ENCODE measurements around the gene SP2. TPM values are rescaled to one million over a fixed set of nuclear protein-coding genes. Genes with fewer than 3 reads are reported as not detected.

Gene SP2
- total RNA-seq, 2 experiments from 2014 or later: 5.8 to 22.1 TPM

DNA sequence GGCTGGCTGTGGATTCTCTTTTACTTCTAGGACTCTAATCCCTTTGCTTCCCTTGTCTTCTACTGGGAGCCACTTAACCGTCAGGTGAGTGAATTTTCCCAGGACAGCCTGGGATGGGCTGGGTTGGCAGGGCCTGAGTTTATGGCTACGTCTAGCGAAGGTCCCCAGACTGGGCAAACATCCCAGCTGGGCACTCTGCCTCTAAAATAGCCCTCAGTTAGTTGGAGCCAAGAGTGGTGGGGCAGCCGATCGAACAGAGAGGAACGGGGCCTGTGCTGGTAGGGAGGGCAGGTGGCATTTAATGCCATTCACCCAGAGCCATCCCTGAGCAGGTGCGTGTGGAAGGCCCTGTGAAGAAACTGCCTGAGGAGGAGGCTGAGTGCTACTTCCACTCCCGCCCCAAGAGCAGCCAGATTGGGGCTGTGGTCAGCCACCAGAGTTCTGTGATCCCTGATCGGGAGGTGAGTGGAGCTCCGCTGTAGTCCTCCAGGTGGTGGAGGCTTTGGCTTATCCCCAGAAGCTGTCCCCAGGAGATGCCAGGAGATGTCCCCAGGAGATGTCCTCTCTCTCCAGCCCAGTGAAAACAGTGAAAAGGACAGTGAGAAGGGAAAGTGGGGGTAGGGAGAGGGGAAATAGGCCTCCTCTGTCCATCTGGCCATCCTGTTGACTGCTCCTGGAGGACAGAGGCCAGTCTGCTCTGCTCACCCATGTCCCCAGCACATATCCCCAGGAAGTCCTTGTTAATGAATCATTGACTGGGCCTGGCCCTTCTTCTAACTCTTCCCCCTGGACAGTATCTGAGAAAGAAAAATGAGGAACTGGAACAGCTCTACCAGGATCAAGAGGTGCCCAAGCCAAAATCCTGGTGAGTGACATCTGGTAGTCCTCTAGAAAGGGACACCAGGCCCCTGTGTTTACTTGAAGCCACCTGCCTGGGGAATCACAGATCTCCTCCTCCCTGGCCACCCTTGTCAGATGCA is 49.8 kb downstream of the SP2 start:
- H3K9me3 ChIP-seq (ENCODE audit: low read length): no peaks in the 10 kb centered on the region
- no peaks in the 10 kb centered on the region for H4K20me1 ChIP-seq (ENCODE audit: insufficient read depth, low read length)
- no peaks in the 10 kb centered on the region for H3K9me2 ChIP-seq (ENCODE audit: insufficient read depth, low read length)
- intact Hi-C loops (cut with micrococcal nuclease; ENCODE audit: unreplicated experiment): no loop called here
- peaks cover 53% of the 10 kb centered on the region for H3K4me1 ChIP-seq (ENCODE audit: insufficient read depth, low read length, poor library complexity, severe bottlenecking)
- no peak overlapping the region for H2AFZ ChIP-seq (ENCODE audit: low read length)
- CTCF ChIA-PET (ENCODE audit: unreplicated experiment): interaction anchor here (0.9 kb wide), 1 partner anchor 105 kb away, joined by 3 read pairs; the partner anchor contains the start of gene SCRN2
- H3K4me3 ChIP-seq (ENCODE audit: low read depth, low read length, poor library complexity, severe bottlenecking): no peak overlapping the region
- POLR2A ChIA-PET: interaction anchor here (0.6 to 1.5 kb wide), 2 partner anchors 25 to 963 kb away, joined by 3 to 4 read pairs; partner anchors contain the start of gene CDK5RAP3
- peak overlapping the region; percentile 42 for H3K27ac ChIP-seq (ENCODE audit: low read depth, low read length, poor library complexity, severe bottlenecking)
- no TSS peak for BruUV-seq (replicated peaks)
- H3K4me2 ChIP-seq (ENCODE audit: low read length): no peak overlapping the region
- H3K79me2 ChIP-seq (ENCODE audit: insufficient read depth, low read depth, low read length): peaks cover 20% of the 10 kb centered on the region
- H3K36me3 ChIP-seq (ENCODE audit: insufficient read depth, low read length): peaks cover 42% of the 10 kb centered on the region
- no peak for DNase-seq (ENCODE audit: low spot score)
- TF ChIP-seq, protein P1, sequence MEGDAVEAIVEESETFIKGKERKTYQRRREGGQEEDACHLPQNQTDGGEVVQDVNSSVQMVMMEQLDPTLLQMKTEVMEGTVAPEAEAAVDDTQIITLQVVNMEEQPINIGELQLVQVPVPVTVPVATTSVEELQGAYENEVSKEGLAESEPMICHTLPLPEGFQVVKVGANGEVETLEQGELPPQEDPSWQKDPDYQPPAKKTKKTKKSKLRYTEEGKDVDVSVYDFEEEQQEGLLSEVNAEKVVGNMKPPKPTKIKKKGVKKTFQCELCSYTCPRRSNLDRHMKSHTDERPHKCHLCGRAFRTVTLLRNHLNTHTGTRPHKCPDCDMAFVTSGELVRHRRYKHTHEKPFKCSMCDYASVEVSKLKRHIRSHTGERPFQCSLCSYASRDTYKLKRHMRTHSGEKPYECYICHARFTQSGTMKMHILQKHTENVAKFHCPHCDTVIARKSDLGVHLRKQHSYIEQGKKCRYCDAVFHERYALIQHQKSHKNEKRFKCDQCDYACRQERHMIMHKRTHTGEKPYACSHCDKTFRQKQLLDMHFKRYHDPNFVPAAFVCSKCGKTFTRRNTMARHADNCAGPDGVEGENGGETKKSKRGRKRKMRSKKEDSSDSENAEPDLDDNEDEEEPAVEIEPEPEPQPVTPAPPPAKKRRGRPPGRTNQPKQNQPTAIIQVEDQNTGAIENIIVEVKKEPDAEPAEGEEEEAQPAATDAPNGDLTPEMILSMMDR (conservative IDR thresholded peaks at IDR 0.05; ENCODE audit: low read length): no peak
- TF ChIP-seq EZH2phosphoT487 (IDR thresholded peaks at IDR 0.05; ENCODE audit: borderline replicate concordance, low read depth, low read length): no peak

DNA sequence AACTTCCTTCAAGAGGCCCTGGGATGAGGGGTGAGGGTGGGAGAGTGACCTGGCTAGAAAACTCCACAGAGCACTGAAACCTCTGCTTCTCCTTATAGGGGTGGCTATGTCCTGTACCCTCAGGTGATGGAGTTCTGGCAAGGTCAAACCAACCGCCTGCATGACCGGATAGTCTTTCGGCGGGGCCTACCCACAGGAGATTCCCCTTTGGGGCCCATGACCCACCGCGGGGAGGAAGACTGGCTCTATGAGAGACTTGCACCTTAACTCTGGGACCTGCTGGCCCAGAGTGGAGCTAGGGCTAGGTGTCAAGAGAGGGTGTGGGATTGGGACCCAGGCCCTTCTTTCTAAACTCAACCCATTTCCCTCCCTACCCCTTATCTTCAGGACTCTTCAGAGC is 50.5 kb downstream of the SP2 start:
- H3K27ac ChIP-seq (ENCODE audit: low read depth, low read length, poor library complexity, severe bottlenecking): no peak overlapping the region
- no peak for DNase-seq (ENCODE audit: low spot score)
- H3K36me3 ChIP-seq (ENCODE audit: insufficient read depth, low read length): peaks cover 42% of the 10 kb centered on the region
- H3K9me3 ChIP-seq (ENCODE audit: low read length): no peaks in the 10 kb centered on the region
- no peak overlapping the region for H3K4me2 ChIP-seq (ENCODE audit: low read length)
- CTCF ChIA-PET (ENCODE audit: unreplicated experiment): interaction anchor here (0.9 kb wide), 1 partner anchor 106 kb away, joined by 3 read pairs; the partner anchor contains the start of gene SCRN2
- BruUV-seq (replicated peaks): no TSS peak
- no peaks in the 10 kb centered on the region for H3K9me2 ChIP-seq (ENCODE audit: insufficient read depth, low read length)
- no peak overlapping the region for H3K4me3 ChIP-seq (ENCODE audit: low read depth, low read length, poor library complexity, severe bottlenecking)
- intact Hi-C loops (cut with micrococcal nuclease; ENCODE audit: unreplicated experiment): no loop called here
- POLR2A ChIA-PET: interaction anchor here (0.6 to 1.1 kb wide), 2 partner anchors 24 to 174 kb away, joined by 3 to 4 read pairs; no protein-coding TSS in a partner anchor
- peaks cover 50% of the 10 kb centered on the region for H3K4me1 ChIP-seq (ENCODE audit: insufficient read depth, low read length, poor library complexity, severe bottlenecking)
- TF ChIP-seq, protein P1 (conservative IDR thresholded peaks at IDR 0.05; ENCODE audit: low read length): no peak
- no peak for TF ChIP-seq EZH2phosphoT487 (IDR thresholded peaks at IDR 0.05; ENCODE audit: borderline replicate concordance, low read depth, low read length)
- no peaks in the 10 kb centered on the region for H4K20me1 ChIP-seq (ENCODE audit: insufficient read depth, low read length)
- H3K79me2 ChIP-seq (ENCODE audit: insufficient read depth, low read depth, low read length): peaks cover 20% of the 10 kb centered on the region
- no peak overlapping the region for H2AFZ ChIP-seq (ENCODE audit: low read length)
